ENCODE measurements around the gene ZNF350. TPM values are rescaled to one million over a fixed set of nuclear protein-coding genes. Genes with fewer than 3 reads are reported as not detected.
A peak's percentile ranks its signal among the peaks of the same experiment; 100 is the strongest.

ZNF350 gene
- total and polyA plus RNA-seq, 2 of the 13 experiments (the other 11 are each of a cell fraction or from before 2014, with no cell fraction given), result 3.7 to 6.9 TPM

- TF ChIP-seq LBX2 (CRISPR knock-in tag; IDR thresholded peaks at IDR 0.05; ENCODE audit: borderline replicate concordance) (no peak), CCAR2 (optimal IDR thresholded peaks at IDR 0.05; ENCODE audit: low read depth, low read length) (no peak), SMARCE1 (IDR thresholded peaks at IDR 0.05; ENCODE audit: borderline replicate concordance) (no peak), ZNF619 (CRISPR knock-in tag; IDR thresholded peaks at IDR 0.05) (no peak), BATF2 (CRISPR knock-in tag; IDR thresholded peaks at IDR 0.05) (no peak), PRMT3 (CRISPR knock-in tag; IDR thresholded peaks at IDR 0.05; ENCODE audit: borderline replicate concordance, low read depth) (no peak), AKAP8 (CRISPR knock-in tag; IDR thresholded peaks at IDR 0.05) (no peak), DBP (CRISPR knock-in tag; IDR thresholded peaks at IDR 0.05; ENCODE audit: not compliant biosample characterization) (no peak), MZF1 (CRISPR knock-in tag; IDR thresholded peaks at IDR 0.05; ENCODE audit: borderline replicate concordance) (no peak), PAX8 (CRISPR knock-in tag; IDR thresholded peaks at IDR 0.05; ENCODE audit: borderline replicate concordance) (no peak; the same call in 1 of the 2 replicates), ZSCAN21 (CRISPR knock-in tag; IDR thresholded peaks at IDR 0.05; ENCODE audit: borderline replicate concordance) (peak; percentile 58; the same call in 1 of the 2 replicates), GRHL1 (CRISPR knock-in tag; conservative IDR thresholded peaks at IDR 0.05) (no peak), ZSCAN30 (CRISPR knock-in tag; IDR thresholded peaks at IDR 0.05) (0 out of 2 replicates have a peak, but pooled peaks have one; percentile 44), EP300 (IDR thresholded peaks at IDR 0.05; ENCODE audit: low read depth in 2 of 2, low read length in 2 of 2) (peak in 1 of 2 experiments; percentile 48; a peak in 1 of 4 replicates), EP300 (CRISPR knock-in tag; IDR thresholded peaks at IDR 0.05; ENCODE audit: borderline replicate concordance) (peak; percentile 12; the same call in 1 of the 2 replicates), KDM5B (CRISPR knock-in tag; IDR thresholded peaks at IDR 0.05; ENCODE audit: borderline replicate concordance) (peak; percentile 87), ZHX2 (IDR thresholded peaks at IDR 0.05; ENCODE audit: low read depth) (peak; percentile 94), ZHX2 (CRISPR knock-in tag; IDR thresholded peaks at IDR 0.05; ENCODE audit: borderline replicate concordance) (0 out of 2 replicates have a peak, but pooled peaks have one; percentile 26), ZNF607 (CRISPR knock-in tag; IDR thresholded peaks at IDR 0.05; ENCODE audit: borderline replicate concordance) (peak; percentile 41)
Measured at GRCh38 chr19:52028027-52028779, 41.6 kb upstream of the ZNF350 start, which contains the start of gene ZNF614 (continued).

All from HepG2 (cell line).